Suprapubic skin (tissue), 4 donors: ENCODE measurements around the gene CHRNA9.

Source experiments
- CTCF ChIP-seq, 2 donors: fragments of 200-600 bp in 1 of 2; fragments of 450-650 bp in 1 of 2; sonication (generic) in 1 of 2; IDR thresholded peaks; one replicate each; pipeline ENCODE4 v1.5.1; 2016 to 2019; ENCODE audit warnings: antibody characterized with exemption in 2 of 2, mild to moderate bottlenecking in 1 of 2, moderate library complexity in 1 of 2
- EP300 ChIP-seq: sonication (generic); formaldehyde crosslinking; IDR thresholded peaks from one replicate; pipeline ENCODE4 v1.6.1; 2017; ENCODE audit warnings: antibody characterized with exemption
- POLR2A ChIP-seq, 2 donors: fragments of 450-650 bp; IDR thresholded peaks; one replicate each; pipeline ENCODE4 v1.6.1; 2017; ENCODE audit warnings: antibody characterized with exemption in 2 of 2, mild to moderate bottlenecking in 2 of 2, moderate library complexity in 2 of 2
- POLR2AphosphoS5 ChIP-seq, 3 donors: sonication (generic); formaldehyde crosslinking; IDR thresholded peaks; one replicate each; pipeline ENCODE4 v1.6.1; 2017; ENCODE audit warnings: antibody characterized with exemption in 3 of 3

GRCh38 chr4:40292313-40292759, 42.8 kb upstream of the CHRNA9 start:
- TF ChIP-seq POLR2AphosphoS5 (IDR thresholded peaks at IDR 0.05): no peak
- TF ChIP-seq EP300: no peak
- TF ChIP-seq POLR2A (IDR thresholded peaks at IDR 0.05): no peak
- TF ChIP-seq CTCF (IDR thresholded peaks at IDR 0.05): no peak
